IMR-90 (cell line): ENCODE results near the gene BST1. TPM values are rescaled to one million over a fixed set of nuclear protein-coding genes. Genes with fewer than 3 reads are reported as not detected.

Experiments
- ATAC-seq: fragments of 200-7000 bp; cut with Tn5 transposase; 2 replicates; pipeline ENCODE4 v1.9.1; 2020; ENCODE audit warnings: low read depth, mild to moderate bottlenecking, moderate library complexity
- BruUV-seq: library from RNA; stranded (reverse); fragments of 400-500 nt; replicated peaks from 2 replicates; lab custom pipeline; 2021; lab: Mats Ljungman, UMichigan
- CTCF ChIA-PET: fragments of 300-600 bp; formaldehyde crosslinking; extraction: SDS; loops from one replicate; lab custom pipeline; 2021; ENCODE audit warnings: antibody characterized with exemption; lab: Yijun Ruan, JAX
- POLR2A ChIA-PET: fragments of 300-600 bp; sonication (Branson Sonifier 250); formaldehyde crosslinking; loops from one replicate; lab custom pipeline; 2022; ENCODE audit warnings: antibody characterized with exemption; ENCODE audit not compliant: unreplicated experiment; lab: Charles Lee
- DNase-seq: peaks from one replicate; pipeline ENCODE4 v3.0.0; 2013
- H2AFZ ChIP-seq: replicated peaks from 2 replicates; pipeline ENCODE3; 2013; ENCODE audit warnings: low read length, mild to moderate bottlenecking; ENCODE audit not compliant: poor library complexity
- H2AK5ac ChIP-seq: 2 replicates; pipeline ENCODE4 v1.6.1; 2013; ENCODE audit warnings: low read depth, low read length, inconsistent platforms
- H2AK9ac ChIP-seq: replicated peaks from 2 replicates; pipeline ENCODE3; 2013; ENCODE audit warnings: mild to moderate bottlenecking, low read depth, low read length, moderate library complexity; ENCODE audit not compliant: poor library complexity
- H2BK120ac ChIP-seq: 2 replicates; pipeline ENCODE4 v1.6.1; 2013; ENCODE audit warnings: low read depth, low read length, inconsistent platforms
- H2BK15ac ChIP-seq: 3 replicates; pipeline ENCODE4 v1.6.1; 2013; ENCODE audit warnings: low read depth, low read length, inconsistent platforms
- H2BK20ac ChIP-seq: 2 replicates; pipeline ENCODE4 v1.6.1; 2013; ENCODE audit warnings: low read depth, mild to moderate bottlenecking, inconsistent platforms, low read length, moderate library complexity
- H2BK5ac ChIP-seq: 2 replicates; pipeline ENCODE4 v1.6.1; 2013; ENCODE audit warnings: mild to moderate bottlenecking, low read depth, low read length, inconsistent platforms; ENCODE audit not compliant: poor library complexity, severe bottlenecking
- H3K14ac ChIP-seq: replicated peaks from 2 replicates; pipeline ENCODE4 v1.6.1; 2013; ENCODE audit warnings: low read depth, low read length, inconsistent platforms
- H3K18ac ChIP-seq: 2 replicates; pipeline ENCODE4 v1.6.1; 2013; ENCODE audit warnings: low read depth, low read length, control low read depth
- H3K23ac ChIP-seq: 2 replicates; pipeline ENCODE4 v1.6.1; 2013; ENCODE audit warnings: low read depth, low read length, inconsistent platforms
- H3K27ac ChIP-seq: 2 replicates; pipeline ENCODE4 v1.5.1; 2013; ENCODE audit warnings: mild to moderate bottlenecking, control low read depth, low read length; ENCODE audit not compliant: insufficient read depth
- H3K27me3 ChIP-seq: 2 replicates; pipeline ENCODE4 v1.6.1; 2013; ENCODE audit warnings: low read length; ENCODE audit not compliant: control insufficient read depth, insufficient read depth
- H3K36me3 ChIP-seq: 2 replicates; pipeline ENCODE4 v1.6.1; 2013; ENCODE audit warnings: low read length, mixed read lengths; ENCODE audit not compliant: control insufficient read depth, insufficient read depth
- H3K4ac ChIP-seq: 2 replicates; pipeline ENCODE4 v1.6.1; 2013; ENCODE audit warnings: low read depth, low read length, inconsistent platforms
- H3K4me1 ChIP-seq: 2 replicates; pipeline ENCODE4 v1.6.1; 2013; ENCODE audit warnings: low read length, mixed read lengths; ENCODE audit not compliant: control insufficient read depth, insufficient read depth
- H3K4me2 ChIP-seq: 2 replicates; pipeline ENCODE4 v1.6.1; 2013; ENCODE audit warnings: low read depth, mild to moderate bottlenecking, control low read depth, low read length, moderate library complexity
- H3K4me3 ChIP-seq: 2 replicates; pipeline ENCODE4 v1.5.1; 2013; ENCODE audit warnings: low read depth, mild to moderate bottlenecking, control low read depth, low read length, moderate library complexity; ENCODE audit not compliant: insufficient read depth
- H3K56ac ChIP-seq: 2 replicates; pipeline ENCODE4 v1.6.1; 2013; ENCODE audit warnings: low read length, inconsistent platforms; ENCODE audit not compliant: insufficient read depth; ENCODE audit errors: extremely low read depth
- H3K79me1 ChIP-seq, 2 experiments: 2 replicates each; pipeline ENCODE4 v1.6.1; 2013; ENCODE audit warnings: low read length in 2 of 2, inconsistent platforms in 1 of 2, low read depth in 1 of 2
- H3K9ac ChIP-seq: 2 replicates; pipeline ENCODE4 v1.6.1; 2013; ENCODE audit warnings: low read depth, low read length, control low read depth
- H3K9me1 ChIP-seq: 2 replicates; pipeline ENCODE4 v1.6.1; 2013; ENCODE audit warnings: low read length, inconsistent platforms; ENCODE audit not compliant: insufficient read depth
- H3K9me3 ChIP-seq: 2 replicates; pipeline ENCODE4 v1.6.1; 2013; ENCODE audit warnings: low read length; ENCODE audit not compliant: control insufficient read depth, insufficient read depth
- H4K20me1 ChIP-seq: 2 replicates; pipeline ENCODE4 v1.6.1; 2013; ENCODE audit warnings: low read length, inconsistent platforms; ENCODE audit not compliant: insufficient read depth
- H4K5ac ChIP-seq: 2 replicates; pipeline ENCODE4 v1.6.1; 2013; ENCODE audit warnings: mild to moderate bottlenecking, low read depth, low read length, control low read depth
- H4K8ac ChIP-seq, 2 experiments: 2 replicates each; pipeline ENCODE4 v1.6.1; 2013; ENCODE audit warnings: low read depth in 2 of 2, low read length in 2 of 2, control low read depth in 1 of 2, inconsistent platforms in 1 of 2
- H4K91ac ChIP-seq: 2 replicates; pipeline ENCODE4 v1.6.1; 2013; ENCODE audit warnings: low read depth, low read length, inconsistent platforms; ENCODE audit not compliant: insufficient read depth
- BHLHE40 ChIP-seq: fragments of 150-350 bp; IDR thresholded peaks from 2 replicates; pipeline ENCODE4 v1.6.1; 2016; ENCODE audit warnings: mild to moderate bottlenecking, low read depth, low read length
- CEBPB ChIP-seq: IDR thresholded peaks from 2 replicates; pipeline ENCODE4 v1.6.1; 2012; ENCODE audit warnings: low read depth, low read length, improper control_type of control experiment
- CHD1 ChIP-seq: IDR thresholded peaks from 2 replicates; pipeline ENCODE4 v1.6.1; 2012; ENCODE audit warnings: low read depth, low read length, improper control_type of control experiment
- CTCF ChIP-seq: conservative IDR thresholded peaks from 2 replicates; pipeline ENCODE4 v1.5.1; 2012; ENCODE audit warnings: mild to moderate bottlenecking, low read depth, low read length, improper control_type of control experiment
- ELK1 ChIP-seq: fragments of 150-350 bp; IDR thresholded peaks from 2 replicates; pipeline ENCODE4 v1.6.1; 2016; ENCODE audit warnings: low read depth, mild to moderate bottlenecking, low read length, moderate library complexity, borderline replicate concordance
- FOS ChIP-seq: fragments of 150-350 bp; IDR thresholded peaks from 2 replicates; pipeline ENCODE4 v1.6.1; 2016; ENCODE audit warnings: low read depth, low read length
- MAFK ChIP-seq: IDR thresholded peaks from 2 replicates; pipeline ENCODE4 v1.6.1; 2012; ENCODE audit warnings: low read depth, low read length, improper control_type of control experiment
- MAZ ChIP-seq: IDR thresholded peaks from 2 replicates; pipeline ENCODE4 v1.6.1; 2012; ENCODE audit warnings: low read depth, mild to moderate bottlenecking, low read length, improper control_type of control experiment, moderate library complexity, borderline replicate concordance
- MXI1 ChIP-seq: IDR thresholded peaks from 2 replicates; pipeline ENCODE4 v1.6.1; 2012; ENCODE audit warnings: low read depth, mild to moderate bottlenecking, low read length, moderate library complexity, borderline replicate concordance
- NFE2L2 ChIP-seq: fragments of 150-350 bp; IDR thresholded peaks from 2 replicates; pipeline ENCODE4 v1.6.1; 2016; ENCODE audit warnings: low read depth, mild to moderate bottlenecking, low read length
- POLR2A ChIP-seq: IDR thresholded peaks from 2 replicates; pipeline ENCODE4 v1.6.1; 2012; ENCODE audit warnings: mild to moderate bottlenecking, low read depth, low read length
- RAD21 ChIP-seq: IDR thresholded peaks from 2 replicates; pipeline ENCODE4 v1.6.1; 2012; ENCODE audit warnings: low read length, improper control_type of control experiment
- RCOR1 ChIP-seq: IDR thresholded peaks from 2 replicates; pipeline ENCODE4 v1.6.1; 2012; ENCODE audit warnings: mild to moderate bottlenecking, low read length, improper control_type of control experiment; ENCODE audit not compliant: insufficient replicate concordance
- RFX5 ChIP-seq: IDR thresholded peaks from 2 replicates; pipeline ENCODE4 v1.8.0; 2012; ENCODE audit warnings: low read depth, mild to moderate bottlenecking, low read length, moderate library complexity
- SMC3 ChIP-seq: fragments of 150-350 bp; IDR thresholded peaks from 2 replicates; pipeline ENCODE4 v1.6.1; 2016; ENCODE audit warnings: low read depth, mild to moderate bottlenecking, antibody characterized with exemption, low read length, moderate library complexity
- USF2 ChIP-seq: fragments of 150-350 bp; IDR thresholded peaks from 2 replicates; pipeline ENCODE4 v1.6.1; 2017; ENCODE audit warnings: mild to moderate bottlenecking, antibody characterized with exemption, low read length, low read depth
- WGBS, 2 experiments: methylation state at CpG; one replicate each; pipeline versions ENCODE4 v1.1.5 to v1.1.7; 2013; ENCODE audit warnings: missing lambda C conversion rate in 2 of 2; ENCODE audit not compliant: insufficient read length in 1 of 2; ENCODE audit errors: extremely low coverage in 2 of 2; 5-methylcytosine and 5-hydroxymethylcytosine counted together
- dilution Hi-C: fragments of 300-500 bp; cut with HindIII; formaldehyde crosslinking; loops from one replicate; pipeline ENCODE4 v1.14.3; 2018; ENCODE audit warnings: low sequenced_read_pairs; ENCODE audit not compliant: unreplicated experiment
- in situ Hi-C: fragments of 300-500 bp; cut with MboI; formaldehyde crosslinking; loops from 3 replicates; pipeline ENCODE4 v1.14.3; 2019; ENCODE audit warnings: low sequenced_read_pairs, inconsistent platforms, mixed read lengths
- intact Hi-C: fragments of 100-400 bp; cut with micrococcal nuclease; formaldehyde crosslinking; loops from 2 replicates; pipeline ENCODE4 v1.10.0; 2022
- polyA plus RNA-seq, 3 experiments: library from polyadenylated mRNA; depleted of rRNA; stranded (reverse); fragments of >200 nt; gene quantifications; 2 replicates each; pipeline ENCODE4 v1.2.3, GENCODE V29; 2012; ENCODE audit warnings: low replicate concordance in 1 of 3
- total RNA-seq: library from RNA; depleted of rRNA; stranded (reverse); fragments of >200 nt; gene quantifications from 2 replicates; pipeline ENCODE4 v1.2.3, GENCODE V29; 2012

BST1 gene
- total and polyA plus RNA-seq, 2 of the 4 experiments (the other 2 are of a cell fraction) = 6.6 to 11.1 TPM

- Histone ChIP-seq H2BK5ac (peak overlapping the region; percentile 98), H3K9me3 (no peaks in the 10 kb centered on the region), H3K4ac (peak overlapping the region; percentile 58; the same call in 1 of the 2 replicates), H3K79me1 (peaks cover 2 to 17% of the 10 kb centered on the region in 2 experiments; a peak in 2 of 4 replicates), H4K8ac (peak overlapping the region; percentile 37 to 48), H3K9me1 (0 out of 2 replicates have a peak, but pooled peaks cover 8% of the 10 kb centered on the region), H2AK9ac (no peak overlapping the region), H4K20me1 (no peaks in the 10 kb centered on the region), H3K23ac (peak overlapping the region; percentile 48; the same call in 1 of the 2 replicates), H3K36me3 (no peaks in the 10 kb centered on the region), H2BK20ac (peak overlapping the region; percentile 69), H3K18ac (peak overlapping the region; percentile 72; the same call in 1 of the 2 replicates), H3K27ac (no peak overlapping the region), H3K4me2 (no peak overlapping the region; the same call in 1 of the 2 replicates), H4K91ac (peak overlapping the region; percentile 53; the same call in 1 of the 2 replicates), H4K5ac (peak overlapping the region; percentile 70; the same call in 1 of the 2 replicates), H2AFZ (no peak overlapping the region), H3K4me1 (peaks cover 10% of the 10 kb centered on the region), H2AK5ac (peak overlapping the region; percentile 44), H3K4me3 (no peak overlapping the region), H3K27me3 (no peaks in the 10 kb centered on the region), H3K14ac (peak overlapping the region; percentile 8), H2BK15ac (peak overlapping the region; percentile 40; the same call in 2 of the 3 replicates), H3K56ac (no peak overlapping the region), H3K9ac (no peak overlapping the region), H2BK120ac (peak overlapping the region; percentile 51)
- peak; percentile 21 for DNase-seq
- dilution Hi-C loops = no loop called here
- POLR2A ChIA-PET = no interaction called here
- CTCF ChIA-PET = no interaction called here
- in situ Hi-C loops = loop anchor here (25.0 kb wide), 1 partner anchor 680 kb away; the partner anchor contains the start of gene CPEB2
- TF ChIP-seq SMC3 = no peak
- TF ChIP-seq CEBPB = no peak
- no peak for TF ChIP-seq ELK1
- no peak for TF ChIP-seq BHLHE40
- no peak for TF ChIP-seq CHD1
- TF ChIP-seq CTCF = no peak
- TF ChIP-seq FOS = no peak
- no peak for TF ChIP-seq MAFK
- no peak for TF ChIP-seq NFE2L2
- TF ChIP-seq USF2 = no peak
- no peak for TF ChIP-seq RAD21
- TF ChIP-seq MXI1 = no peak
- TF ChIP-seq RCOR1 = no peak
- TF ChIP-seq MAZ = no peak
- TF ChIP-seq RFX5 = no peak
- no peak for TF ChIP-seq POLR2A
- ATAC-seq = no peak
- WGBS, 2 experiments = 80% methylated on average over 1 of the region's 2 CpGs; no CpG with 5 or more reads in 1 of the 2 experiments
- intact Hi-C loops = no loop called here
- no TSS peak for BruUV-seq
Measured at GRCh38 chr4:15692602-15693001, 10.3 kb upstream of the BST1 start.
